GM12873 (cell line): Measurements from ENCODE around the gene EFNA5.

ENCODE experiments used
- CTCF ChIP-seq: IDR thresholded peaks from 2 replicates; pipeline ENCODE4 v1.5.1; 2012; ENCODE audit warnings: low read depth, mild to moderate bottlenecking, moderate library complexity, low read length, control low read depth; ENCODE audit not compliant: insufficient read depth; ENCODE audit errors: missing control alignments

Gene EFNA5

GRCh38 chr5:107387526-107388140, 283.1 kb downstream of the EFNA5 start:
- TF ChIP-seq CTCF, result no peak

- TF ChIP-seq CTCF, result no peak
Measured at GRCh38 chr5:107385708-107386107, 285.0 kb downstream of the EFNA5 start.

GRCh38 chr5:107384256-107384655, 286.5 kb downstream of the EFNA5 start:
- TF ChIP-seq CTCF, result no peak

- TF ChIP-seq CTCF, result no peak
Measured at GRCh38 chr5:107383414-107383813, 287.3 kb downstream of the EFNA5 start.

GRCh38 chr5:107381189-107381856, 289.4 kb downstream of the EFNA5 start:
- no peak for TF ChIP-seq CTCF

GRCh38 chr5:107380654-107381053, 290.1 kb downstream of the EFNA5 start:
- TF ChIP-seq CTCF, result no peak

GRCh38 chr5:107378218-107378899, 292.4 kb downstream of the EFNA5 start:
- TF ChIP-seq CTCF, result no peak
